Measurements from ENCODE around the gene FAM193A.

The FAM193A gene

DNA sequence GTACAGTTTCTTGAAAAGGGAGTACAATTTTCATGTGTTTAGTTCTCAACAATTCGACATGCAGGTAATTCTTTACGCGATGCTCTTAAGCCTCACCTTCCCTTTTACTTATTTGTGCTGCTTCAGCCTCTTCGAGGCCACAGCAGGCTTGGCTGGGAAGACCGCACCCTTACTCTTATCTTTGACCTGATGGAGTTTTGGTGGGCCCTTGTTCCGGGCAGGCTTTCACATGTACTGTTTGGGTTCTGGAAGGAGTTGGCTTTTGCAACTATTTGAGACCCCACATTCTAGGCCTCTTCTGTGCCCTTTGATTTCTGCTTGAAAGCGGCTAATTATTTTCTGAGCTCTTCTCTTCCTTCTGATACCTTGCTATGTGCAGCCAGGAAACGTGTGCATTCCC lies 60.2 kb downstream of the FAM193A start:
- TF ChIP-seq, protein P1, sequence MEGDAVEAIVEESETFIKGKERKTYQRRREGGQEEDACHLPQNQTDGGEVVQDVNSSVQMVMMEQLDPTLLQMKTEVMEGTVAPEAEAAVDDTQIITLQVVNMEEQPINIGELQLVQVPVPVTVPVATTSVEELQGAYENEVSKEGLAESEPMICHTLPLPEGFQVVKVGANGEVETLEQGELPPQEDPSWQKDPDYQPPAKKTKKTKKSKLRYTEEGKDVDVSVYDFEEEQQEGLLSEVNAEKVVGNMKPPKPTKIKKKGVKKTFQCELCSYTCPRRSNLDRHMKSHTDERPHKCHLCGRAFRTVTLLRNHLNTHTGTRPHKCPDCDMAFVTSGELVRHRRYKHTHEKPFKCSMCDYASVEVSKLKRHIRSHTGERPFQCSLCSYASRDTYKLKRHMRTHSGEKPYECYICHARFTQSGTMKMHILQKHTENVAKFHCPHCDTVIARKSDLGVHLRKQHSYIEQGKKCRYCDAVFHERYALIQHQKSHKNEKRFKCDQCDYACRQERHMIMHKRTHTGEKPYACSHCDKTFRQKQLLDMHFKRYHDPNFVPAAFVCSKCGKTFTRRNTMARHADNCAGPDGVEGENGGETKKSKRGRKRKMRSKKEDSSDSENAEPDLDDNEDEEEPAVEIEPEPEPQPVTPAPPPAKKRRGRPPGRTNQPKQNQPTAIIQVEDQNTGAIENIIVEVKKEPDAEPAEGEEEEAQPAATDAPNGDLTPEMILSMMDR (IDR thresholded peaks at IDR 0.05; ENCODE audit: control insufficient read depth, extremely low read depth, insufficient read depth), result no peak
- no peak for DNase-seq (ENCODE audit: low read depth)
- no peak overlapping the region for H3K4me3 ChIP-seq (ENCODE audit: low read depth, low read length)

DNA sequence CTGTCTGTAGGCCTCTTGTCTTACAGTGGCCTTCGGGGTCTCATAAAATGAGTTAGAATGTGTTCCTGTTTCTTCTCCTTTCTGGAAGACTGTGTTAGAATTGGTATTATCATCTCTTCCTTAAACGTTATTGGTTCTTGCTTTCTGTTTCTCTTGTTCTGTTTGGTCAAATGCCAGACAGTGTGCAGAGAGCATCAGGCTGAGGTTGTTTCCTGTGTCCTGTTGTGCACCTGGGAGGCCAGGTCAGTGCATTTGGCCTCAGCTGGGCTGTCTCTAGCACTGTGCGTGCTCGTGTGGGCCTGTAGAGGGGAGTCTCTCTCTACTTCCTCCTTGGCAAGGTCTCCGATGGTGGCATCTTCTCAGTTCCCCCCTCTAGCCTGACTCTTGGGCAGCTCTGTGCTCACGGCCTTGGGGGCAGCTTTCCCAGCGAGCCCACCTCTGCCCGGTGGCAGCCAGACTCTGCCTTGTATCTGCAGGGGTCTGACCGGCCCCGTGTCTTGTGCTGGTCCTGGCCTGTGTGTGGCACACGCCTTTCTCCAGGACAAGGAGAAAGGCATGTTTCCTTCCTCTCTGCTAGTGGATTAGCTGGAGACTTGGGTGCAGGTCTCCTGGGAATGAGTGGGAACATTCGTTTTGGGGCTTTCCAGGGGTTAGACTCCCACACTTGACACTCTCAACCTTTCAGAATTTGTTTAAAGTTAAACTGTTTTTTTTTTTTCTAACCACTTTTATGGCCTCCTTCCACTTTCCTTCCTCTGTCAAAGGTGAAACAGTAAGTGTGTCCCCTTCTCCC lies 62.3 kb downstream of the FAM193A start:
- no peak overlapping the region for H3K4me3 ChIP-seq (ENCODE audit: low read depth, low read length)
- DNase-seq (ENCODE audit: low read depth), result no peak
- TF ChIP-seq, protein P1 (IDR thresholded peaks at IDR 0.05; ENCODE audit: control insufficient read depth, extremely low read depth, insufficient read depth), result no peak

DNA sequence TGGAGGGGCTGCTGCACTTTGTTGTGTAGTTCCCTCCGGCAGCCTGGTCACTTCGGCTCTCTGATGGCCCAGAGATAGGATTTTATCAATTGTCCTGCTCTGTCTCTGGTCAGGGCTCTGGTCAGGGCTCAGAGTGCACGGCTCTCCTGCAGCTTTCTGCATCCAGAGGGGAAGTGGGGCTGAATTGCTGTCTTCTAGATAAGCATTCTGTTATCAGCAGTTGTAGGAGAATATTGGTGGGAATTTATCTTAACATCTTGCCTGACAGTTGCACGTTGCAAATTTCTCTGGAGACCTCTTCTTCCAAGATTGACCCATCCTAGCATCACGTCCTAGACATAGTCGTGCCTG lies 62.8 kb downstream of the FAM193A start:
- H3K4me3 ChIP-seq (ENCODE audit: low read depth, low read length), result no peak overlapping the region
- DNase-seq (ENCODE audit: low read depth), result no peak
- TF ChIP-seq, protein P1 (IDR thresholded peaks at IDR 0.05; ENCODE audit: control insufficient read depth, extremely low read depth, insufficient read depth), result no peak

DNA sequence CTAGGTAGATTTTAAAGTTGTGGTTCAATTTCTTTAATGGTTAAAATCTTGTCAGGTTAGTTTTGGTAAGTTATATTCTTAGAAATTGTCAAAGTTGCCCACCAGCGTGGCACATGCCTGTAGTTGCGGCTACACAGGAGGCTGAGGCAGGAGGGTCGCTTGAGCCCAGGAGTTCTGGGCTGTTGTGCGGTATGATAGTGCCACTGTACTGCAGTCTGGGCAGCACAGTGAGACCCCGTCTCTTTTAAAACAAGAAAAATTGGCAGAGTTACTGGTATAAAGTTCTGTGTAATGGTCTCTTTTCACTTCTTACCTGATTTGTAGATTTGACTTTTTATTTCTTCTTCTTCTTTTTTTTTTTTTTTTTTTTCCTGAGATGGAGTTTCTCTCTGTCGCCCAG lies 64.4 kb downstream of the FAM193A start:
- no peak for DNase-seq (ENCODE audit: low read depth)
- H3K4me3 ChIP-seq (ENCODE audit: low read depth, low read length), result no peak overlapping the region
- TF ChIP-seq, protein P1 (IDR thresholded peaks at IDR 0.05; ENCODE audit: control insufficient read depth, extremely low read depth, insufficient read depth), result no peak

DNA sequence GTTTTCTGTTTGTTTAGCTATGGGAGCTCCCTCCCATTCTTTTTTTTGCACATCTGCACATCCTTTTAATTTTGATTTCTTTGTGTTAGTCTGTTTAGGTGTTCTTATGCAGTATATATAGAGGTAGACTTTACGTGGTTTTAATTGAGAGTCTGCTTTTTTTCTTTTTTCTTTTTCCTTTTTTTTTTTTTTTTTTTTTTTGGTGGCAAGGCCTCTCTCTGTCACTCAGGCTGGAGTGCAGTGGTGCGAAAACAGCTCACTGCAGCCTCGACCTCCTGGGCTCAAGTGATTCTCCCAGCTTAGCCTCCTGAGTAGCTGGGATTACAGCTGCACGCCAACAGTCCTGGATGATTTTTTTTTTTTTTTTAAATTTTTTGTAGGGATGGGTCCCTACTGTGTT lies 68.2 kb downstream of the FAM193A start:
- no peak overlapping the region for H3K4me3 ChIP-seq (ENCODE audit: low read depth, low read length)
- TF ChIP-seq, protein P1 (IDR thresholded peaks at IDR 0.05; ENCODE audit: control insufficient read depth, extremely low read depth, insufficient read depth), result no peak
- DNase-seq (ENCODE audit: low read depth), result no peak

DNA sequence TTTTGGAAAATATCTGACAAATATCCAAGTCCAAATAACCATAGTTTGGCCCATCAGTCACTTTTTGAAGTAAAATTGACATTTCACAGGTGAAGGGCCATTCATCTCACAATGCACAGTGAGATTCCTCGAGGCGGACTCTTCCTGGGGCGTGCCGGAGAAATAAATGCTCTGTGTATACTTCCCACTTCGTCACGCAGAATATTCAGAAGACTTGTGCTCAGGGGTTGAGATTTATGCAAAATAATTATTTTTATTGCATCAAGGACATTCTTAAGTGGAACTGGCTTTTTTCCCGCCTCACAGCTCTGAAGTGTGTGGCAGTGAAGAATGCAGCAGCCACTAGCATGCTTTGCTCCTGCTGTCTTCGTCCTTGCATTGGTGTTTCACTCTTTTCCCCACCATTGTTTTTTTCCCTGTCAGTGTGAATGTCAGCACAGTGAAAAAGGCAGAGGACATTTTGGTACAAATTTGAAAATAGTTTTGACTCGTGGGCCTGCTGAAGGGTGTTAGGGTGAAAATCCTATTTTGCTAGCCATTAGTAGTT lies 70.6 kb downstream of the FAM193A start:
- no peak overlapping the region for H3K4me3 ChIP-seq (ENCODE audit: low read depth, low read length)
- TF ChIP-seq, protein P1 (IDR thresholded peaks at IDR 0.05; ENCODE audit: control insufficient read depth, extremely low read depth, insufficient read depth), result no peak
- no peak for DNase-seq (ENCODE audit: low read depth)

DNA sequence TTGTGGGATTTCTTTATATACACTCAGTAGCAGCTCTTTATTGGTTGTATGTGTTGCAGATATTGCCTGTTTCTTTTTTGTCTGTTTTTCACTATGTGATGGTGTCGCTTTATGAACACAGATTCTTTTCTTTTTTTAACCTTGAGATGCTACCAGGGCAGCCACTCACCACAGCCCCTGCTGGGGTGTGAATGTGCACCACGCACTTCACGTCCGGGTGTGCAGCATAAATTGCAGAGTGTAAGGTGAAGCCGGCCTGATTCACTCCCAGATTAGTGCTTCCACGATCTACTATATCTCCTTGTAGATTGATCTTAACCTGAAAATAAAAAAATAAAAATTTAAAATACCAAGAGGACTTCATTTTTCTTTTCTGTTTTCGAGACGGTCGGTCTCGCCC lies 71.4 kb downstream of the FAM193A start:
- TF ChIP-seq, protein P1 (IDR thresholded peaks at IDR 0.05; ENCODE audit: control insufficient read depth, extremely low read depth, insufficient read depth), result no peak
- DNase-seq (ENCODE audit: low read depth), result no peak
- H3K4me3 ChIP-seq (ENCODE audit: low read depth, low read length), result no peak overlapping the region

All from LNCaP clone FGC (cell line).